Esophagus squamous epithelium (tissue), 4 donors: Measurements from ENCODE around the gene CBLB.

ENCODE experiments used
- POLR2A ChIP-seq, 4 donors: fragments of 450-650 bp; IDR thresholded peaks; one replicate each; pipeline ENCODE4 v1.6.1; 2017; ENCODE audit warnings: antibody characterized with exemption in 4 of 4, mild to moderate bottlenecking in 4 of 4, moderate library complexity in 3 of 4
- TF ChIP-seq, protein P1 (sequence below), 6 experiments: fragments of 450-650 bp in 4 of 6; fragments of 200-600 bp in 2 of 6; sonication (generic) in 2 of 6; IDR thresholded peaks; one replicate each; pipeline ENCODE4 v1.5.1; 2016 to 2019; ENCODE audit warnings: antibody characterized with exemption in 6 of 6, mild to moderate bottlenecking in 4 of 6, moderate library complexity in 4 of 6

DNA sequence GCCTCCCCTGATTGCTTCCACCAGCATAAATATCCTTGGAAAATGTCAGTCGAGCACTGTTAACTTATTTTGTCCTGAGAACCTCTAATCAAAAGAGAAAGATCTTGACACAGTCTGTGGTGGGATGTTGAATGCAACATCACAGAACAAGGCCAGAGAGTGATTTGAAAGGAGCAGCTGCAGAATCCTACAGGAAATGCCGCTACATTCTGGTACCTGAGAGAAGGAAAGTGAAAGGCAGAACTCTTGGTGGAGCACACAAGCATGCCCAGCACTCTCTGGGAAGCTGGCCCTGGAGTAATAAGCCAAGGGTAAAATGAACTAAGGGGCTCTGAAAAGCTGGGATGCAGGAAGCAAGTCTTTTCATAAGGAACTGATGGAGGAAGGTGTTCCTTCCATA, 75.8 kb downstream of the CBLB start:
- TF ChIP-seq, protein P1, sequence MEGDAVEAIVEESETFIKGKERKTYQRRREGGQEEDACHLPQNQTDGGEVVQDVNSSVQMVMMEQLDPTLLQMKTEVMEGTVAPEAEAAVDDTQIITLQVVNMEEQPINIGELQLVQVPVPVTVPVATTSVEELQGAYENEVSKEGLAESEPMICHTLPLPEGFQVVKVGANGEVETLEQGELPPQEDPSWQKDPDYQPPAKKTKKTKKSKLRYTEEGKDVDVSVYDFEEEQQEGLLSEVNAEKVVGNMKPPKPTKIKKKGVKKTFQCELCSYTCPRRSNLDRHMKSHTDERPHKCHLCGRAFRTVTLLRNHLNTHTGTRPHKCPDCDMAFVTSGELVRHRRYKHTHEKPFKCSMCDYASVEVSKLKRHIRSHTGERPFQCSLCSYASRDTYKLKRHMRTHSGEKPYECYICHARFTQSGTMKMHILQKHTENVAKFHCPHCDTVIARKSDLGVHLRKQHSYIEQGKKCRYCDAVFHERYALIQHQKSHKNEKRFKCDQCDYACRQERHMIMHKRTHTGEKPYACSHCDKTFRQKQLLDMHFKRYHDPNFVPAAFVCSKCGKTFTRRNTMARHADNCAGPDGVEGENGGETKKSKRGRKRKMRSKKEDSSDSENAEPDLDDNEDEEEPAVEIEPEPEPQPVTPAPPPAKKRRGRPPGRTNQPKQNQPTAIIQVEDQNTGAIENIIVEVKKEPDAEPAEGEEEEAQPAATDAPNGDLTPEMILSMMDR (IDR thresholded peaks at IDR 0.05), result no peak
- TF ChIP-seq POLR2A (IDR thresholded peaks at IDR 0.05), result no peak
